ENCODE data around the gene CAVIN1.

- TF ChIP-seq SIN3A (IDR thresholded peaks at IDR 0.05; ENCODE audit: borderline replicate concordance, insufficient read depth, low read length), result no peak
- TF ChIP-seq POLR2AphosphoS5 (IDR thresholded peaks at IDR 0.05; ENCODE audit: low read depth, low read length), result no peak
- TF ChIP-seq REST (IDR thresholded peaks at IDR 0.05; ENCODE audit: insufficient read depth in 1 of 2, low read depth in 2 of 2, low read length in 2 of 2), result no peak
These were observed 18.5 kb upstream of the CAVIN1 start for GRCh38 chr17:42441371-42442195.
